SK-N-SH treated with all-trans-retinoic acid at 6 μM for 48 hours (cell line): ENCODE results near the gene MDM4.

Experiments used
- ATAC-seq: fragments of 200-7000 bp; cut with Tn5 transposase; 3 replicates; pipeline ENCODE4 v1.9.1; 2020; ENCODE audit warnings: mild to moderate bottlenecking, moderate library complexity
- ARNTL ChIP-seq: fragments of 450-650 bp; formaldehyde crosslinking; IDR thresholded peaks from 2 replicates; pipeline ENCODE4 v1.5.0; 2020; ENCODE audit warnings: low read depth, mild to moderate bottlenecking, moderate library complexity, borderline replicate concordance
- BACH2 ChIP-seq: fragments of 250-450 bp; sonication (Bioruptor Pico); IDR thresholded peaks from 2 replicates; pipeline ENCODE4 v1.9.0; 2021; ENCODE audit warnings: mild to moderate bottlenecking, borderline replicate concordance
- CSRNP3 ChIP-seq: fragments of 250-450 bp; sonication (Bioruptor Pico); IDR thresholded peaks from 2 replicates; pipeline ENCODE4 v1.5.1; 2021; ENCODE audit warnings: mild to moderate bottlenecking, moderate library complexity
- GLIS3 ChIP-seq: fragments of 250-450 bp; sonication (Bioruptor Pico); IDR thresholded peaks from 2 replicates; pipeline ENCODE4 v1.5.0; 2020; ENCODE audit warnings: mild to moderate bottlenecking, moderate library complexity
- ISL1 ChIP-seq: fragments of 250-450 bp; sonication (Bioruptor Pico); IDR thresholded peaks from 2 replicates; pipeline ENCODE4 v2.1.2; 2022; ENCODE audit warnings: mild to moderate bottlenecking, moderate library complexity
- OSR1 ChIP-seq: fragments of 250-450 bp; sonication (Bioruptor Pico); IDR thresholded peaks from 2 replicates; pipeline ENCODE4 v1.8.0; 2022; ENCODE audit warnings: moderate library complexity, mild to moderate bottlenecking, inconsistent platforms
- POU6F1 ChIP-seq: fragments of 250-450 bp; sonication (Bioruptor Pico); IDR thresholded peaks from 2 replicates; pipeline ENCODE4 v1.8.0; 2021; ENCODE audit warnings: low read depth, mild to moderate bottlenecking, moderate library complexity, borderline replicate concordance
- PPARA ChIP-seq: fragments of 250-450 bp; sonication (Bioruptor Pico); IDR thresholded peaks from 2 replicates; pipeline ENCODE4 v1.5.0; 2020; ENCODE audit warnings: mild to moderate bottlenecking, borderline replicate concordance
- RARB ChIP-seq: fragments of 250-450 bp; sonication (Bioruptor Pico); IDR thresholded peaks from 2 replicates; pipeline ENCODE4 v1.8.0; 2021; ENCODE audit warnings: mild to moderate bottlenecking, moderate library complexity
- SNAI2 ChIP-seq: fragments of 250-450 bp; sonication (Bioruptor Pico); IDR thresholded peaks from 2 replicates; pipeline ENCODE4 v1.5.0; 2020; ENCODE audit warnings: mild to moderate bottlenecking, moderate library complexity
- TCF4 ChIP-seq: fragments of 250-450 bp; sonication (Bioruptor Pico); IDR thresholded peaks from 2 replicates; pipeline ENCODE4 v1.8.0; 2021; ENCODE audit warnings: mild to moderate bottlenecking, moderate library complexity, borderline replicate concordance
- TOX ChIP-seq: fragments of 250-450 bp; sonication (Bioruptor Pico); IDR thresholded peaks from 2 replicates; pipeline ENCODE4 v1.8.0; 2021; ENCODE audit warnings: mild to moderate bottlenecking, moderate library complexity, borderline replicate concordance
- ZC3H10 ChIP-seq: fragments of 250-450 bp; sonication (Bioruptor Pico); IDR thresholded peaks from 2 replicates; pipeline ENCODE4 v1.5.1; 2021; ENCODE audit warnings: mild to moderate bottlenecking, moderate library complexity
- ZFP3 ChIP-seq: fragments of 250-450 bp; sonication (Bioruptor Pico); IDR thresholded peaks from 2 replicates; pipeline ENCODE4 v1.5.0; 2020; ENCODE audit warnings: mild to moderate bottlenecking, moderate library complexity
- ZFP30 ChIP-seq: fragments of 450-650 bp; formaldehyde crosslinking; IDR thresholded peaks from 2 replicates; pipeline ENCODE4 v1.5.0; 2022; ENCODE audit warnings: mild to moderate bottlenecking, moderate library complexity
- ZNF8 ChIP-seq: fragments of 450-650 bp; formaldehyde crosslinking; IDR thresholded peaks from 2 replicates; pipeline ENCODE4 v1.5.0; 2020; ENCODE audit warnings: mild to moderate bottlenecking, moderate library complexity
- TF ChIP-seq, protein P1 (sequence below): fragments of 250-450 bp; sonication (Bioruptor Pico); IDR thresholded peaks from 2 replicates; pipeline ENCODE4 v1.5.1; 2020; ENCODE audit warnings: low read depth, mild to moderate bottlenecking, moderate library complexity
- TF ChIP-seq, protein P2 (sequence below): fragments of 250-450 bp; sonication (Bioruptor Pico); IDR thresholded peaks from 2 replicates; pipeline ENCODE4 v1.5.0; 2020; ENCODE audit warnings: mild to moderate bottlenecking, moderate library complexity
- TF ChIP-seq, protein P3 (sequence below): fragments of 250-450 bp; sonication (Bioruptor Pico); IDR thresholded peaks from 2 replicates; pipeline ENCODE4 v1.8.0; 2020; ENCODE audit warnings: mild to moderate bottlenecking, moderate library complexity, borderline replicate concordance

MDM4 gene

DNA sequence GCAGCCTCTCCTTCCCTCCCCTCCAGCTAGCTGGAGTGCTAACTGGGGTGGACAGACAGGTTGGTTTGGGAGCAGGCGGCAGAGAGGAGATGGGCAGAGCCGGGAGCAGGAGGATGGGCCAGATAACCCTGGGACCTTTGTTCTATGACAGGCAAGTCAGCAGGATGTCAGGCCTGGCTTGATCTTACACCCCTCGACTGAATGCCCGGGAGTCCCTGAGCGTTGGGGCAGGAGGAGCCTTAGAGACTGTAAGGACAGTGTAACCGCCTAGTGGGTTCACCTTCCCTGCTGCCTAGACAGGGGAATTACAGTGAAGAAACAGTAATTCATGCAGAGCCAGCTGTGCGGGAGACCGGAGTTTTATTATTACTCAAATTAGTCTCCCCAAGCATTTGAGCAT, 60.2 kb downstream of the MDM4 start:
- ATAC-seq = no peak; the same call in 2 of the 3 replicates
- no peak for TF ChIP-seq POU6F1
- no peak for TF ChIP-seq GLIS3 (CRISPR knock-in tag)
- TF ChIP-seq ZFP30 (CRISPR knock-in tag) = no peak
- TF ChIP-seq RARB (CRISPR knock-in tag) = no peak
- TF ChIP-seq, protein P1, sequence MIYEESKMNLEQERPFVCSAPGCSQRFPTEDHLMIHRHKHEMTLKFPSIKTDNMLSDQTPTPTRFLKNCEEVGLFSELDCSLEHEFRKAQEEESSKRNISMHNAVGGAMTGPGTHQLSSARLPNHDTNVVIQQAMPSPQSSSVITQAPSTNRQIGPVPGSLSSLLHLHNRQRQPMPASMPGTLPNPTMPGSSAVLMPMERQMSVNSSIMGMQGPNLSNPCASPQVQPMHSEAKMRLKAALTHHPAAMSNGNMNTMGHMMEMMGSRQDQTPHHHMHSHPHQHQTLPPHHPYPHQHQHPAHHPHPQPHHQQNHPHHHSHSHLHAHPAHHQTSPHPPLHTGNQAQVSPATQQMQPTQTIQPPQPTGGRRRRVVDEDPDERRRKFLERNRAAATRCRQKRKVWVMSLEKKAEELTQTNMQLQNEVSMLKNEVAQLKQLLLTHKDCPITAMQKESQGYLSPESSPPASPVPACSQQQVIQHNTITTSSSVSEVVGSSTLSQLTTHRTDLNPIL = no peak
- no peak for TF ChIP-seq ZNF8
- TF ChIP-seq ISL1 (CRISPR knock-in tag) = no peak
- no peak for TF ChIP-seq CSRNP3 (CRISPR knock-in tag)

- TF ChIP-seq, protein P1 = no peak
- no peak for TF ChIP-seq SNAI2 (CRISPR knock-in tag)
- no peak for TF ChIP-seq TCF4 (CRISPR knock-in tag)
- no peak for TF ChIP-seq ZC3H10 (CRISPR knock-in tag)
- TF ChIP-seq POU6F1 = no peak
- TF ChIP-seq, protein P2, sequence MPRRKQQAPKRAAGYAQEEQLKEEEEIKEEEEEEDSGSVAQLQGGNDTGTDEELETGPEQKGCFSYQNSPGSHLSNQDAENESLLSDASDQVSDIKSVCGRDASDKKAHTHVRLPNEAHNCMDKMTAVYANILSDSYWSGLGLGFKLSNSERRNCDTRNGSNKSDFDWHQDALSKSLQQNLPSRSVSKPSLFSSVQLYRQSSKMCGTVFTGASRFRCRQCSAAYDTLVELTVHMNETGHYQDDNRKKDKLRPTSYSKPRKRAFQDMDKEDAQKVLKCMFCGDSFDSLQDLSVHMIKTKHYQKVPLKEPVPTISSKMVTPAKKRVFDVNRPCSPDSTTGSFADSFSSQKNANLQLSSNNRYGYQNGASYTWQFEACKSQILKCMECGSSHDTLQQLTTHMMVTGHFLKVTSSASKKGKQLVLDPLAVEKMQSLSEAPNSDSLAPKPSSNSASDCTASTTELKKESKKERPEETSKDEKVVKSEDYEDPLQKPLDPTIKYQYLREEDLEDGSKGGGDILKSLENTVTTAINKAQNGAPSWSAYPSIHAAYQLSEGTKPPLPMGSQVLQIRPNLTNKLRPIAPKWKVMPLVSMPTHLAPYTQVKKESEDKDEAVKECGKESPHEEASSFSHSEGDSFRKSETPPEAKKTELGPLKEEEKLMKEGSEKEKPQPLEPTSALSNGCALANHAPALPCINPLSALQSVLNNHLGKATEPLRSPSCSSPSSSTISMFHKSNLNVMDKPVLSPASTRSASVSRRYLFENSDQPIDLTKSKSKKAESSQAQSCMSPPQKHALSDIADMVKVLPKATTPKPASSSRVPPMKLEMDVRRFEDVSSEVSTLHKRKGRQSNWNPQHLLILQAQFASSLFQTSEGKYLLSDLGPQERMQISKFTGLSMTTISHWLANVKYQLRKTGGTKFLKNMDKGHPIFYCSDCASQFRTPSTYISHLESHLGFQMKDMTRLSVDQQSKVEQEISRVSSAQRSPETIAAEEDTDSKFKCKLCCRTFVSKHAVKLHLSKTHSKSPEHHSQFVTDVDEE (CRISPR knock-in tag) = no peak
- TF ChIP-seq RARB (CRISPR knock-in tag) = no peak
- no peak for ATAC-seq
These were observed 61.7 kb downstream of the MDM4 start for GRCh38 chr1:204577794-204578478.

DNA sequence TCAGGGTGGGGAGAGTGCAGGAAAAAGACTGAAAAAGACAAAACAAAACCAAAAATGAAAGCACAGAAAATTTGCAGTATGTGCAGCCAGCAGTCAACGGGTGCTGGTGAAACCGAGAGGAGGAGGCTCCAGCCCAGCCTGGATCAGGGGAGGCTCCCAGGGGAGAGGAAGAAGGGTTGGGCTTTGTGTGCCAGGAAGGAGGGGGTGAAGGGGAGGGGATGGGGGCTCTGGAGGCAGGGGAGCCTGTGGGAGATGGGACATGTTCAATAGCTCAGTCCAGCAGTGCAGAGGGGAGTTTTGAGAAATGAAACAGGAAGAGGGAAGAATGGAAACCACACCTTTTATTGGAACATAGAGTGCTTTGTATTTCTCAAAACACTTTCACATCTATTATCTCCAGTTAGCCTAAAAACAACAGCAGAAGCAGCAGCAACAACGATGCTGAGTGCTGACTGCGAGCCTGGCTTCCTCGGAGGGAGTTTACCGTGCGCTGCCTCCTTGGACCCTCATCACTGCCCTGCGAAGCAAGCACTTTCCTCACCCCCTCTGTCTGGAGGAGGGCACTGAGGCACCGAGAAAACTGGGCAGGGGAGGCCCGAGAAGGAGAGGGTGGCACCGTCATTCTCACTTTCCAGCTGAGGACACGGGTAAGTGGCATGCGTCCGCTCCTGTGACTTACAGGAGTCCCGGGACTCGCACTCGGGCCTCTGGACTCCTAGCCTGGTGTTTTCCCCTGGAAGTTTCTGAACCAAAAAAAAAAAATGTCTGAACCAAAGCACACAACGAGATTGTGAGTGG, 62.9 kb downstream of the MDM4 start:
- no peak for ATAC-seq

More for the DNA sequence above, 62.9 kb downstream of the MDM4 start:
- TF ChIP-seq ZFP30 (CRISPR knock-in tag) (no peak), PPARA (CRISPR knock-in tag) (no peak), TOX (no peak), ZC3H10 (CRISPR knock-in tag) (no peak), ZNF8 (no peak), BACH2 (CRISPR knock-in tag) (no peak), ZFP3 (no peak), POU6F1 (no peak), TCF4 (CRISPR knock-in tag) (no peak), GLIS3 (CRISPR knock-in tag) (no peak), OSR1 (no peak), ISL1 (CRISPR knock-in tag) (no peak), RARB (CRISPR knock-in tag) (no peak), ARNTL (CRISPR knock-in tag) (no peak), SNAI2 (CRISPR knock-in tag) (no peak)
- TF ChIP-seq, protein P3, sequence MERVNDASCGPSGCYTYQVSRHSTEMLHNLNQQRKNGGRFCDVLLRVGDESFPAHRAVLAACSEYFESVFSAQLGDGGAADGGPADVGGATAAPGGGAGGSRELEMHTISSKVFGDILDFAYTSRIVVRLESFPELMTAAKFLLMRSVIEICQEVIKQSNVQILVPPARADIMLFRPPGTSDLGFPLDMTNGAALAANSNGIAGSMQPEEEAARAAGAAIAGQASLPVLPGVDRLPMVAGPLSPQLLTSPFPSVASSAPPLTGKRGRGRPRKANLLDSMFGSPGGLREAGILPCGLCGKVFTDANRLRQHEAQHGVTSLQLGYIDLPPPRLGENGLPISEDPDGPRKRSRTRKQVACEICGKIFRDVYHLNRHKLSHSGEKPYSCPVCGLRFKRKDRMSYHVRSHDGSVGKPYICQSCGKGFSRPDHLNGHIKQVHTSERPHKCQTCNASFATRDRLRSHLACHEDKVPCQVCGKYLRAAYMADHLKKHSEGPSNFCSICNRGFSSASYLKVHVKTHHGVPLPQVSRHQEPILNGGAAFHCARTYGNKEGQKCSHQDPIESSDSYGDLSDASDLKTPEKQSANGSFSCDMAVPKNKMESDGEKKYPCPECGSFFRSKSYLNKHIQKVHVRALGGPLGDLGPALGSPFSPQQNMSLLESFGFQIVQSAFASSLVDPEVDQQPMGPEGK (CRISPR knock-in tag) = no peak
- TF ChIP-seq, protein P1 = no peak
- TF ChIP-seq, all 23 proteins: peak for 0
